HG03558 (cell line): ENCODE results near the gene THUMPD1.
A peak's percentile ranks its signal among the peaks of the same experiment; 100 is the strongest.
"Not testable (repeated sequence)": the region's sequence is repeated elsewhere in the genome, so short reads cannot be mapped to it uniquely, and the experiment has no call there.

ENCODE experiments used
- ATAC-seq: cut with Tn5 transposase; IDR thresholded peaks from one replicate; pipeline ENCODE4 v1.9.1; 2021; ENCODE audit warnings: moderate number of reproducible peaks; ENCODE audit not compliant: unreplicated experiment; ENCODE audit errors: extremely low read depth

Gene THUMPD1

GRCh38 chr16:20741554-20742285 is at the start of gene THUMPD1:
TSS of gene THUMPD1 (minus strand) at chr16:20741818. CDS start at chr16:20741739, 79 bp downstream.
- no peak for ATAC-seq

GRCh38 chr16:20789130-20789529 is 47.5 kb upstream of the THUMPD1 start:
- ATAC-seq: no peak

- no peak for ATAC-seq
Observed at GRCh38 chr16:20784204-20784603, 42.6 kb upstream of the THUMPD1 start.

GRCh38 chr16:20782470-20782869 is 40.9 kb upstream of the THUMPD1 start:
- ATAC-seq: no peak

- no peak for ATAC-seq
Observed at GRCh38 chr16:20781697-20782096, 40.1 kb upstream of the THUMPD1 start.

- no peak for ATAC-seq
Observed at GRCh38 chr16:20774703-20775362, 33.2 kb upstream of the THUMPD1 start.

- no peak for ATAC-seq
Observed at GRCh38 chr16:20773679-20774078, 32.1 kb upstream of the THUMPD1 start.

GRCh38 chr16:20768818-20769217 is 27.2 kb upstream of the THUMPD1 start:
- no peak for ATAC-seq

- no peak for ATAC-seq
Observed at GRCh38 chr16:20768121-20768520, 26.5 kb upstream of the THUMPD1 start.

GRCh38 chr16:20767577-20767976 is 26.0 kb upstream of the THUMPD1 start:
- ATAC-seq: no peak

GRCh38 chr16:20766294-20766693 is 24.7 kb upstream of the THUMPD1 start:
- ATAC-seq: no peak

- ATAC-seq: no peak
Observed at GRCh38 chr16:20765732-20766131, 24.1 kb upstream of the THUMPD1 start.

GRCh38 chr16:20764448-20764847 is 22.8 kb upstream of the THUMPD1 start:
- ATAC-seq: not testable (repeated sequence)

GRCh38 chr16:20763461-20764232 is 22.0 kb upstream of the THUMPD1 start, which contains the start of gene ACSM3:
TSS of gene ACSM3 (plus strand) at chr16:20764014. CDS start at chr16:20770035, 6,021 bp downstream.
- peak; percentile 71 for ATAC-seq

GRCh38 chr16:20762404-20763123 is 20.9 kb upstream of the THUMPD1 start:
- no peak for ATAC-seq

- no peak for ATAC-seq
Observed at GRCh38 chr16:20761175-20761574, 19.6 kb upstream of the THUMPD1 start.

- ATAC-seq: no peak
Observed at GRCh38 chr16:20760346-20760745, 18.7 kb upstream of the THUMPD1 start.

GRCh38 chr16:20755799-20756198 is 14.2 kb upstream of the THUMPD1 start:
- ATAC-seq: not testable (repeated sequence)

- no peak for ATAC-seq
Observed at GRCh38 chr16:20755238-20755637, 13.6 kb upstream of the THUMPD1 start.

GRCh38 chr16:20753727-20754126 is 12.1 kb upstream of the THUMPD1 start:
- ATAC-seq: no peak
